Articular chondrocyte of knee joint (primary cell): Measurements from ENCODE around the gene RNU7-1. TPM values are rescaled to one million over a fixed set of nuclear protein-coding genes. Genes with fewer than 3 reads are reported as not detected.

Source experiments
- small RNA-seq: library from RNA; depleted of rRNA; stranded (forward); fragments of <200 nt; gene quantifications from one replicate; pipeline ENCODE3, GENCODE V24; 2012
- total RNA-seq: library from RNA; depleted of rRNA; stranded (reverse); fragments of >200 nt; gene quantifications from 2 replicates; pipeline ENCODE4 v1.2.3, GENCODE V29; 2012

Gene RNU7-1
- total RNA-seq, result not detected in 2 replicates

DNA sequence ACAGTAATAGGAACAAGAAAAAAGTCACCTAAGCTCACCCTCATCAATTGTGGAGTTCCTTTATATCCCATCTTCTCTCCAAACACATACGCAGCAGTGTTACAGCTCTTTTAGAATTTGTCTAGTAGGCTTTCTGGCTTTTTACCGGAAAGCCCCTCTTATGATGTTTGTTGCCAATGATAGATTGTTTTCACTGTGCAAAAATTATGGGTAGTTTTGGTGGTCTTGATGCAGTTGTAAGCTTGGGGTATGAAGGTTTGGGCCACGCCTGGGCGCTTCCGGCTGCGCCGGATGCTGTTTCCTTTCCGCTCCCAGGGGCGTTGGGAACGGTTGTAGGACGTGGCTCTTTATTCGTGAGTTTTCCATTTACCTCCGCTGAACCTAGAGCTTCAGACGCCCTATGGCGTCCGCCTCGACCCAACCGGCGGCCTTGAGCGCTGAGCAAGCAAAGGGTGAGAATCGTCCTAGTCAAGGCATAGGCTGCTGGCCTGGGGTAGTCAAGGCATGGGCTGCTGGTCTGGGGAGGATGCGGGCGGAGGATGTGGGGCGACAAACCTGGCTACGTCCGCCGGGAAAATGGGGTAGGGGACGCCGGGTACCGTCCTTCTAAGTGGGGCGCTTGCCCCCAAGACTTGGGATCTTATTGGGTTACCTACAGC lies at the start of gene RNU7-1, which contains the start of gene C12orf57:
Gene RNU7-1 (plus strand): TSS at position 95 of the 659 bp plus-strand sequence.
Gene C12orf57 (plus strand): TSS at position 301 of the 659 bp plus-strand sequence. CDS start 100 bp downstream, at position 401.

DNA sequence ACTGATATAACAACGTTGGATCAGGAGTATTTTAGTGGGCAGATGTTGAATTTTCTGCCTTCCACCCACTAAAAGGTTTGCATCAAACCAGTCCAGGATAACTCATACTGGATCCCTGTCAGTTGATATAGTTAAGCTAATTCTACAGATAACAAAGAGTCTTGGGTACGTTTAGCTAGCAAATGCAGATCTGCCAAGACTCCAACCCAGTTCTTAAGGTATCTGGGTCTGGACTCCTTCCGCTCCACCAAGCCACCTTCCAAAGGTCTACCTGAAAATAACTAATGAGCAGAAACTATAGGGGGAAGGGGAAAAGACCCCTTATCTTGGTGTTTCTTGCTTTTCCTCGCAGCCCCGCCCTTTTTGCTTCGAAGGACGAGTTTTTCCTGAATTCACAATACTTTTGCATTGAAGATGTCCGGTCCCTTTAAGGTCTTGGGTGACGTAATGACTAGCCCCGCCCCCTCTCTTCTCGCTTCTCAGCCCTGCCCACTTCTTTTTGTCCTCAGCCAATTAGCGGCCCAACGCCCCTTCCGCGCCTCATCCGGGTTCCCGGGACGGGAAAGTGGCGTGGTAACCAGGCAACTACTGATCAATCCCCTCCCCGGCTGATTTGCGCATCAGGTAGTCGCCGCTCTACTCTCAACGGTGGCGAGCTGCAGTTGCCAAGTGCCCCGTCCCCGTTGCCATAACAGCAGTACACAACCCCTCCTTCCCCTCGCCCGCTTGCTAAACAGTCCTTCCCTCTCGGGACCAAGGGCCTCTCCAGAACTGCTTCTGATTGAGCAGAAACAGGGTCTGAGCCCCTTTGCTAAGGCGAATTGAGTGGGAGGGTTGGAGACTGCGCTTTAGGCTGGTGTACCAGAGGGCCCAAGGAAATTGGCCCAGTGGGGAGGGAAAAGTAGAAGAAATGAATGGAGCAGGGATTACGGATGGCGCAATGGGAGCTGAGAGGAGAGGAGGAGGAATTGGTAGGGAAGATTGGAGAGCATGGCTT lies 39.0 kb upstream of the RNU7-1 start, which contains the start of gene LRRC23:
Gene LRRC23 (plus strand): TSS at position 543 of the 997 bp plus-strand sequence. CDS start 812 bp downstream, outside the sequence.

DNA sequence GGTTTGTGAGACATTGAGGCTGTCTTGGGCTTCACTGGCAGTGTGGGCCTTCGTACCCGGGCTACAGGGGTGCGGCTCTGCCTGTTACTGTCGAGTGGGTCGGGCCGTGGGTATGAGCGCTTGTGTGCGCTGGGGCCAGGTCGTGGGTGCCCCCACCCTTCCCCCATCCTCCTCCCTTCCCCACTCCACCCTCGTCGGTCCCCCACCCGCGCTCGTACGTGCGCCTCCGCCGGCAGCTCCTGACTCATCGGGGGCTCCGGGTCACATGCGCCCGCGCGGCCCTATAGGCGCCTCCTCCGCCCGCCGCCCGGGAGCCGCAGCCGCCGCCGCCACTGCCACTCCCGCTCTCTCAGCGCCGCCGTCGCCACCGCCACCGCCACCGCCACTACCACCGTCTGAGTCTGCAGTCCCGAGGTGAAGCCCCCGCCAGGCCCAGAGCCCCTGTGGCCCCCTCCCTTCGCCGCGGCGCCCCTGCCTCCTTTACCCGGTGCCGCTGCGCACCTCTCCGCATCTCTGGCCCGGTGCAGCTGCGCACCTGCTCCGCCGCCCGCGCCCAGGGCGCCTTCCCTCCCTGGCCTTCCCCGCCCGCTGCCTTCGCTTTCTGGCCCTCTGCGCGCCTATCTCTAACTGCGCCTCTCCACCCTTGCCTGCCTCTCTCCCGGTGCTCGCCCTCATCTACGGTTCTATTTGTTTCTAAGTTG lies 29.2 kb upstream of the RNU7-1 start, which contains the start of gene ENO2:
Gene ENO2 (plus strand): TSS at position 335 of the 701 bp plus-strand sequence. CDS start 1,253 bp downstream, outside the sequence.

DNA sequence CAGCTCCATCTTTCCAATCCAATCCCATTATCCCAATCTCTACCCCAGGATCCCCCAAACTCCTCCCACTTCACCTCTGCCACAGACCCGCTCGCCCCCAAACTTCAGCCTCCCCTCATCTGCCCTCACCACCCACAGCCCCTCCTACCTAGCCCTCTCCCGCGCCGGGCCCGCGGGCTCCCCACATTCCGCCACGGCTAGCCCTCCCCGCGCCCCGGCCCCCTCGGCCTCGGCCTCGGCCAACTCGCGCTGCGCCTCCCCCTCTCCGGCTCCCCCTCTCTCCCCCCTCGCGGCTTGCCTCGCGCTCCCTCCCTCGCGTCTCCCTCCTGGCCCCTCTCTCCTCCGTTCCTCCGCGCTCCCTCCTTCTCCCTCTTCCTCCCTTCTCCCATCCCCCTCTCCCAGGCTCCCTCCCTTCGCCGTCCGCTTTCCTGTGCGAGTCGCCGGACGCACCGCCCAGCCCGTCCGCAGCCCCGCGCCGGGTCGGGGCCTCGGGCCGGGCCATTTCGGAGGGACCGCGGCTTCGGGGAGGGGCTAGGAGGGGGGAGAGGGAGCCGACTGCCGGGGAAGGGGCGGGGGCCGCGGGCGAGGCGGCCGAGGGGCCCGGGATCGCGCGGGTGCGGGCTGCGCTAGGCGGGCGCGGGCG lies 16.1 kb upstream of the RNU7-1 start, which contains the start of gene ATN1:
Gene ATN1 (plus strand): TSS at position 581 of the 643 bp plus-strand sequence. CDS start 6,043 bp downstream, outside the sequence.

DNA sequence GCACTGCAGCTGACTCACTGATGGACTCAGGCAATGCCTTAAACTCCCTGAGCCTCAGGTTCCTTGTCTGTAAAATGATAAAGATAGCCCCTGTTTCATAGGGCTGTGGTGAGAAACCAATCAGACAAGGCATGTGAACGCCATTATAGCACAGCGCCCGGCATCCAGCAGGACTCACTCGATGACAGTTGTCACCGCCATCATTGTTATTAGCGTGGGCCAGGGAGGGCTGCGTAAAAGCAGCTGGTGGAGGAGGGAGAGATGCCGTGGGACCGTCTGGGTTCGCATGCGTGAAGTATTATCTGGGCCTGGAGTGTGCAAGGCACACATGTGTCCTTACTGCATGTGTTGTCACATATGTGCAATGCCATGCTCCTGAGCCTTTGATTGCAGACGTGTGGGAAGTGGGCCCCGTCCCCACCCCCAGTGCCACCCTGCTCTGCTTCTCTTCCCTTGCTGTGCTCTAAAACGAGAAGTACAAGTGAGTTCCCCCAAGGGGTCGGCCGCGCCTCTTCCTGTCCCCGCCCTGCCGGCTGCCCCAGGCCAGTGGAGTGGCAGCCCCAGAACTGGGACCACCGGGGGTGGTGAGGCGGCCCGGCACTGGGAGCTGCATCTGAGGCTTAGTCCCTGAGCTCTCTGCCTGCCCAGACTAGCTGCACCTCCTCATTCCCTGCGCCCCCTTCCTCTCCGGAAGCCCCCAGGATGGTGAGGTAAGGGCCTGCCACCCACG lies 7.4 kb downstream of the RNU7-1 start, which contains the start of gene PTPN6:
Gene PTPN6 (plus strand): TSS at position 546 of the 730 bp plus-strand sequence. CDS start 157 bp downstream, at position 703.

Small RNA genes lying within 50 kb of the gene (small RNA-seq; reads per million reads assigned to genes)
- 20.0 reads per million, percentile 95 among the genes with 10 or more reads in this experiment for gene MIR141
- gene MIR200C, result 23.2 reads per million, percentile 96 among the genes with 10 or more reads in this experiment
- gene RNU7-1, result not detected
- gene SCARNA12, result 0.57 reads per million, percentile 17 among the genes with 10 or more reads in this experiment

Other genes with a start within 250 kb of the RNU7-1 start
- gene PIANP, start 243.0 kb upstream of the RNU7-1 start, total RNA-seq, result 0.11 and 0.13 TPM in 2 replicates
- 71.5 and 77.6 TPM in 2 replicates for gene COPS7A, start 219.8 kb upstream of the RNU7-1 start, total RNA-seq
- 105 and 112 TPM in 2 replicates for gene MLF2, start 190.7 kb upstream of the RNU7-1 start, total RNA-seq
- gene PTMS, start 177.5 kb upstream of the RNU7-1 start, total RNA-seq, result 75.0 and 82.3 TPM in 2 replicates
- gene LAG3, start 171.3 kb upstream of the RNU7-1 start, total RNA-seq, result 0.54 and 1.0 TPM in 2 replicates
- 2.3 and 4.3 TPM in 2 replicates for gene CD4, start 154.3 kb upstream of the RNU7-1 start, total RNA-seq
- gene GPR162, start 122.0 kb upstream of the RNU7-1 start, total RNA-seq, result 1.3 and 2.7 TPM in 2 replicates
- 65.1 and 65.5 TPM in 2 replicates for gene P3H3, start 115.4 kb upstream of the RNU7-1 start, total RNA-seq
- gene GNB3, start 102.9 kb upstream of the RNU7-1 start, total RNA-seq, result 3.7 and 4.3 TPM in 2 replicates
- 14.9 and 18.7 TPM in 2 replicates for gene CDCA3, start 92.5 kb upstream of the RNU7-1 start, total RNA-seq
- 67.8 and 73.4 TPM in 2 replicates for gene USP5, start 91.7 kb upstream of the RNU7-1 start, total RNA-seq
- 717 and 807 TPM in 2 replicates for gene TPI1, start 76.3 kb upstream of the RNU7-1 start, total RNA-seq
- 5.6 and 5.9 TPM in 2 replicates for gene SPSB2, start 70.5 kb upstream of the RNU7-1 start, total RNA-seq
- 9.6 and 9.8 TPM in 2 replicates for gene LRRC23, start 39.0 kb upstream of the RNU7-1 start, total RNA-seq
- 13.0 and 16.3 TPM in 2 replicates for gene ENO2, start 29.2 kb upstream of the RNU7-1 start, total RNA-seq
- 9.7 and 12.5 TPM in 2 replicates for gene ATN1, start 15.9 kb upstream of the RNU7-1 start, total RNA-seq
- gene C12orf57, start 206 bp downstream of the RNU7-1 start, total RNA-seq, result 120 TPM in 2 replicates
- 0.43 and 0.91 TPM in 2 replicates for gene PTPN6, start 7.5 kb downstream of the RNU7-1 start, total RNA-seq
- 134 and 183 TPM in 2 replicates for gene PHB2, start 26.8 kb downstream of the RNU7-1 start, total RNA-seq
- gene EMG1, start 27.1 kb downstream of the RNU7-1 start, total RNA-seq, result 29.0 and 30.4 TPM in 2 replicates
- gene LPCAT3, start 74.7 kb downstream of the RNU7-1 start, total RNA-seq, result 11.5 and 18.2 TPM in 2 replicates
- 381 and 511 TPM in 2 replicates for gene C1S, start 116.9 kb downstream of the RNU7-1 start, total RNA-seq
- gene C1R, start 148.6 kb downstream of the RNU7-1 start, total RNA-seq, result 330 and 427 TPM in 2 replicates
- gene C1RL, start 165.4 kb downstream of the RNU7-1 start, total RNA-seq, result 62.4 and 72.3 TPM in 2 replicates
- not detected in 2 replicates for gene RBP5, start 185.1 kb downstream of the RNU7-1 start, total RNA-seq
- gene CLSTN3, start 186.6 kb downstream of the RNU7-1 start, total RNA-seq, result 8.9 and 10.5 TPM in 2 replicates
- 25.9 and 30.8 TPM in 2 replicates for gene PEX5, start 245.9 kb downstream of the RNU7-1 start, total RNA-seq